ENCODE data around the gene TGFBR3.

- TF ChIP-seq POLR2A (IDR thresholded peaks at IDR 0.05) (no peak), CTCF (IDR thresholded peaks at IDR 0.05) (no peak)
Measured at GRCh38 chr1:91799863-91800262, 86.1 kb downstream of the TGFBR3 start.

Measured in Peyer's patch (tissue), 4 donors.